Measurements from ENCODE around the gene AP1S3.

AP1S3 gene

GRCh38 chr2:223712642-223713041, 124.7 kb downstream of the AP1S3 start:
- DNase-seq, result no peak

GRCh38 chr2:223711596-223712326, 125.6 kb downstream of the AP1S3 start:
- DNase-seq, result no peak

Measured in GF-D8 (cell line).